Activated T-helper 17 cell treated with anti-CD3 and anti-CD28 coated beads, Interleukin-2, amount 50 U/mL, for 72 hours (primary cell): ENCODE measurements around the gene GFOD2. TPM values are rescaled to one million over a fixed set of nuclear protein-coding genes. Genes with fewer than 3 reads are reported as not detected.
A peak's percentile ranks its signal among the peaks of the same experiment; 100 is the strongest.
"Not testable (repeated sequence)": the region's sequence is repeated elsewhere in the genome, so short reads cannot be mapped to it uniquely, and the experiment has no call there.

Experiments
- ATAC-seq: fragments of 150-1000 bp; cut with Tn5 transposase; replicated peaks from 2 replicates; pipeline ENCODE4 v1.10.0; 2021; ENCODE audit warnings: mild to moderate bottlenecking, moderate library complexity
- H3K27ac Mint-ChIP-seq: one replicate; pipeline ENCODE4 v1.8.0; 2022; ENCODE audit warnings: mixed read lengths
- H3K27me3 Mint-ChIP-seq: one replicate; pipeline ENCODE4 v1.8.0; 2022; ENCODE audit warnings: mixed read lengths
- H3K36me3 Mint-ChIP-seq: one replicate; pipeline ENCODE4 v1.8.0; 2022; ENCODE audit warnings: low read depth, mild to moderate bottlenecking, mixed read lengths
- H3K4me1 Mint-ChIP-seq: one replicate; pipeline ENCODE4 v1.8.0; 2022; ENCODE audit warnings: mixed read lengths
- H3K4me3 Mint-ChIP-seq: one replicate; pipeline ENCODE4 v1.8.0; 2022; ENCODE audit warnings: mild to moderate bottlenecking, mixed read lengths
- H3K9me3 Mint-ChIP-seq: one replicate; pipeline ENCODE4 v1.8.0; 2022; ENCODE audit warnings: mixed read lengths
- total RNA-seq, 2 donors: library from RNA; stranded (reverse); gene quantifications; one replicate each; pipeline ENCODE4 v1.2.3, GENCODE V29; 2022

The GFOD2 gene
- total RNA-seq: 10 to 100 TPM; 13.8 to 20.9 TPM

- Mint-ChIP-seq H3K36me3 (peaks cover 8% of the 10 kb centered on the region), H3K27ac (peak within 1 kb of the TSS; percentile 93), H3K4me3 (peak within 1 kb of the TSS; percentile 86), H3K27me3 (no peaks in the 10 kb centered on the region), H3K9me3 (no peaks in the 10 kb centered on the region), H3K4me1 (peaks cover 12% of the 10 kb centered on the region)
- ATAC-seq: peak; percentile 93
Measured at GRCh38 chr16:67719048-67719777, at the start of gene GFOD2. GFOD2 (minus strand) TSS chr16:67719316; CDS start chr16:67685715, 33,601 bp downstream.

- Mint-ChIP-seq H3K36me3 (peaks cover 48% of the 10 kb centered on the region), H3K9me3 (no peaks in the 10 kb centered on the region), H3K27me3 (no peaks in the 10 kb centered on the region), H3K4me1 (peaks cover 10% of the 10 kb centered on the region), H3K27ac (no peak overlapping the region), H3K4me3 (no peak overlapping the region)
- ATAC-seq: no peak
Measured at GRCh38 chr16:67767953-67768352, 48.8 kb upstream of the GFOD2 start.

- H3K36me3 Mint-ChIP-seq: peaks cover 37% of the 10 kb centered on the region
- no peak overlapping the region for H3K4me3 Mint-ChIP-seq
- peak overlapping the region; percentile 41 for H3K27ac Mint-ChIP-seq
- peaks cover 13% of the 10 kb centered on the region for H3K4me1 Mint-ChIP-seq
- no peaks in the 10 kb centered on the region for H3K27me3 Mint-ChIP-seq
- ATAC-seq: no peak
- no peaks in the 10 kb centered on the region for H3K9me3 Mint-ChIP-seq
Measured at GRCh38 chr16:67766291-67766690, 47.2 kb upstream of the GFOD2 start.

- ATAC-seq: no peak
- peaks cover 17% of the 10 kb centered on the region for H3K4me1 Mint-ChIP-seq
- H3K27ac Mint-ChIP-seq: no peak overlapping the region
- no peak overlapping the region for H3K4me3 Mint-ChIP-seq
- no peaks in the 10 kb centered on the region for H3K9me3 Mint-ChIP-seq
- H3K36me3 Mint-ChIP-seq: peaks cover 32% of the 10 kb centered on the region
- no peaks in the 10 kb centered on the region for H3K27me3 Mint-ChIP-seq
Measured at GRCh38 chr16:67764158-67764667, 45.1 kb upstream of the GFOD2 start.

- H3K27ac Mint-ChIP-seq: no peak overlapping the region
- H3K27me3 Mint-ChIP-seq: no peaks in the 10 kb centered on the region
- peaks cover 37% of the 10 kb centered on the region for H3K36me3 Mint-ChIP-seq
- peaks cover 17% of the 10 kb centered on the region for H3K4me1 Mint-ChIP-seq
- no peak overlapping the region for H3K4me3 Mint-ChIP-seq
- H3K9me3 Mint-ChIP-seq: no peaks in the 10 kb centered on the region
- no peak for ATAC-seq
Measured at GRCh38 chr16:67763066-67763465, 44.0 kb upstream of the GFOD2 start.

GRCh38 chr16:67762385-67762784 is 43.3 kb upstream of the GFOD2 start:
- Mint-ChIP-seq H3K27ac (no peak overlapping the region), H3K36me3 (peaks cover 37% of the 10 kb centered on the region), H3K4me1 (peaks cover 17% of the 10 kb centered on the region), H3K9me3 (no peaks in the 10 kb centered on the region), H3K4me3 (no peak overlapping the region), H3K27me3 (no peaks in the 10 kb centered on the region)
- peak; percentile 40 for ATAC-seq

- H3K4me1 Mint-ChIP-seq: peaks cover 17% of the 10 kb centered on the region
- H3K4me3 Mint-ChIP-seq: no peak overlapping the region
- H3K27ac Mint-ChIP-seq: no peak overlapping the region
- no peaks in the 10 kb centered on the region for H3K27me3 Mint-ChIP-seq
- no peak for ATAC-seq
- H3K36me3 Mint-ChIP-seq: peaks cover 35% of the 10 kb centered on the region
- no peaks in the 10 kb centered on the region for H3K9me3 Mint-ChIP-seq
Measured at GRCh38 chr16:67761924-67762323, 42.8 kb upstream of the GFOD2 start.

GRCh38 chr16:67760956-67761230 is 41.8 kb upstream of the GFOD2 start:
- no peaks in the 10 kb centered on the region for H3K9me3 Mint-ChIP-seq
- peaks cover 12% of the 10 kb centered on the region for H3K4me1 Mint-ChIP-seq
- H3K36me3 Mint-ChIP-seq: peaks cover 25% of the 10 kb centered on the region
- ATAC-seq: no peak
- no peaks in the 10 kb centered on the region for H3K27me3 Mint-ChIP-seq
- H3K27ac Mint-ChIP-seq: peak overlapping the region; percentile 50
- no peak overlapping the region for H3K4me3 Mint-ChIP-seq

- no peak for ATAC-seq
- Mint-ChIP-seq H3K27ac (peak overlapping the region; percentile 50), H3K4me1 (peaks cover 12% of the 10 kb centered on the region), H3K36me3 (peaks cover 22% of the 10 kb centered on the region), H3K27me3 (no peaks in the 10 kb centered on the region), H3K9me3 (no peaks in the 10 kb centered on the region), H3K4me3 (no peak overlapping the region)
Measured at GRCh38 chr16:67760206-67760955, 41.3 kb upstream of the GFOD2 start.

GRCh38 chr16:67758966-67759365 is 39.9 kb upstream of the GFOD2 start:
- no peak overlapping the region for H3K4me3 Mint-ChIP-seq
- peaks cover 12% of the 10 kb centered on the region for H3K4me1 Mint-ChIP-seq
- no peaks in the 10 kb centered on the region for H3K27me3 Mint-ChIP-seq
- no peak overlapping the region for H3K27ac Mint-ChIP-seq
- ATAC-seq: no peak
- H3K36me3 Mint-ChIP-seq: peaks cover 25% of the 10 kb centered on the region
- no peaks in the 10 kb centered on the region for H3K9me3 Mint-ChIP-seq

GRCh38 chr16:67758006-67758405 is 38.9 kb upstream of the GFOD2 start:
- ATAC-seq: no peak
- Mint-ChIP-seq H3K9me3 (no peaks in the 10 kb centered on the region), H3K27me3 (no peaks in the 10 kb centered on the region), H3K4me3 (no peak overlapping the region), H3K4me1 (peaks cover 11% of the 10 kb centered on the region), H3K36me3 (peaks cover 30% of the 10 kb centered on the region), H3K27ac (no peak overlapping the region)

GRCh38 chr16:67752641-67753040 is 33.5 kb upstream of the GFOD2 start:
- no peaks in the 10 kb centered on the region for H3K4me1 Mint-ChIP-seq

GRCh38 chr16:67751331-67751730 is 32.2 kb upstream of the GFOD2 start:
- not testable (repeated sequence) for H3K4me1 Mint-ChIP-seq, H3K9me3 Mint-ChIP-seq

More at GRCh38 chr16:67752641-67753040, 33.5 kb upstream of the GFOD2 start:
- Mint-ChIP-seq H3K36me3 (peaks cover 10% of the 10 kb centered on the region), H3K4me3 (no peak overlapping the region), H3K27me3 (no peaks in the 10 kb centered on the region), H3K27ac (no peak overlapping the region), H3K9me3 (no peaks in the 10 kb centered on the region)
- ATAC-seq: no peak

GRCh38 chr16:67750466-67750865 is 31.4 kb upstream of the GFOD2 start:
- ATAC-seq: no peak
- peak overlapping the region; percentile 10 for H3K27ac Mint-ChIP-seq
- H3K9me3 Mint-ChIP-seq: no peaks in the 10 kb centered on the region

More at GRCh38 chr16:67751331-67751730, 32.2 kb upstream of the GFOD2 start:
- ATAC-seq, H3K4me3 Mint-ChIP-seq, H3K36me3 Mint-ChIP-seq, H3K27ac Mint-ChIP-seq, H3K27me3 Mint-ChIP-seq: not testable (repeated sequence)

More at GRCh38 chr16:67750466-67750865, 31.4 kb upstream of the GFOD2 start:
- H3K27me3 Mint-ChIP-seq: no peaks in the 10 kb centered on the region
- H3K4me1 Mint-ChIP-seq: no peaks in the 10 kb centered on the region
- H3K36me3 Mint-ChIP-seq: peaks cover 10% of the 10 kb centered on the region
- no peak overlapping the region for H3K4me3 Mint-ChIP-seq
